ENCODE data around the gene GPD1L.

The GPD1L gene

DNA sequence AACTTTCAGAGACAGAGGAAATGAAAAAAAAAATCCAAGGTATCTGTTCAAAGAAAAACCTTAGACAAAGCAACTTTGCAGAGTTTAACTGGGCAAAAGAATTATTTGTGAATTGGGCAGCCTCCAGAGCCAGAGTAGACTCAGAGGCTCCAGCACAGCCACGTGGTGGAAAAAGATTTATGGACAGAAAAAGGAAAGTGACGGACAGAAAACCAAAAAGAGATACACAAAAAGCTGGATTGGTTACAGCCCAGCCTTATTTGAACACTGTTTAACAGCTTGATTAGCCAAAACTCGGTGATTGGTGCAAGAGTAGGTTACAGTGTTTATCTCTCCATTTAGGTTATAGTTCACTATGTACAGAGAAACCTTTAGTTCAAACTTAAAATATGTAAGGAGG, 23.7 kb upstream of the GPD1L start:
- TF ChIP-seq, protein P1, sequence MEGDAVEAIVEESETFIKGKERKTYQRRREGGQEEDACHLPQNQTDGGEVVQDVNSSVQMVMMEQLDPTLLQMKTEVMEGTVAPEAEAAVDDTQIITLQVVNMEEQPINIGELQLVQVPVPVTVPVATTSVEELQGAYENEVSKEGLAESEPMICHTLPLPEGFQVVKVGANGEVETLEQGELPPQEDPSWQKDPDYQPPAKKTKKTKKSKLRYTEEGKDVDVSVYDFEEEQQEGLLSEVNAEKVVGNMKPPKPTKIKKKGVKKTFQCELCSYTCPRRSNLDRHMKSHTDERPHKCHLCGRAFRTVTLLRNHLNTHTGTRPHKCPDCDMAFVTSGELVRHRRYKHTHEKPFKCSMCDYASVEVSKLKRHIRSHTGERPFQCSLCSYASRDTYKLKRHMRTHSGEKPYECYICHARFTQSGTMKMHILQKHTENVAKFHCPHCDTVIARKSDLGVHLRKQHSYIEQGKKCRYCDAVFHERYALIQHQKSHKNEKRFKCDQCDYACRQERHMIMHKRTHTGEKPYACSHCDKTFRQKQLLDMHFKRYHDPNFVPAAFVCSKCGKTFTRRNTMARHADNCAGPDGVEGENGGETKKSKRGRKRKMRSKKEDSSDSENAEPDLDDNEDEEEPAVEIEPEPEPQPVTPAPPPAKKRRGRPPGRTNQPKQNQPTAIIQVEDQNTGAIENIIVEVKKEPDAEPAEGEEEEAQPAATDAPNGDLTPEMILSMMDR (IDR thresholded peaks at IDR 0.05; ENCODE audit: low read length), result no peak
- no peak for TF ChIP-seq EZH2 (IDR thresholded peaks at IDR 0.05; ENCODE audit: borderline replicate concordance, low read length)

DNA sequence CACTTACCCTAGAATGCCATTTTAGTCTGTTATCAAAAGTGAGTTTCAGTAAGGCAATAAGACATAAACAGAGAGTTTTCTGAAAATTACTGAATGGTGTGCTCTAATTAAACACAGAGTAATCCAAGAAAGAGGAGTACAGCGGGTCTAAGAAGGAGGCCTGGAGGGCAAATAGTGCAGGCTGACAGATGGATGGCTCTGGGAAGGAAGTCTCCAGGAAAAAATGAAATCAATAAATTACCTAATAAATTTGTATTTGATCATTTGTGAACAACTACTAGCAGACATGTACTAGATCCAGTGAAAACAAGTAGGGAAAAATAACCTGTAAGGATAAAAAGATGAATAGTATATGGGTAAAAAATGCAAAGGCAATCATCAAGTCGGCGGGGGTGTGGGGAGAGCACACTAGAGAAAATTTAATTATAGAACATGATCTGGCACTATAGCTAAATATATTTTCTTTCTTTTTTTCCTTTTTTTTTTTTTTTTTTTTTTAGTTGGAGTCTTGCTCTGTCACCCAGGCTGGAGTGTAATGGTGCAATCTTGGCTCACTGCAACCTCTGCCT, 22.6 kb upstream of the GPD1L start:
- Histone ChIP-seq H3K9me2 (ENCODE audit: low read depth, low read length) (no peaks in the 10 kb centered on the region), H3F3A (ENCODE audit: insufficient read depth, low read length) (no peaks in the 10 kb centered on the region), H3K27ac (ENCODE audit: low read depth, low read length, poor library complexity, severe bottlenecking) (no peak overlapping the region), H3K36me3 (ENCODE audit: insufficient read depth, low read length) (no peaks in the 10 kb centered on the region), H3K9me3 (ENCODE audit: low read length) (no peaks in the 10 kb centered on the region; the same call in 1 of the 2 replicates), H3K27me3 (ENCODE audit: insufficient read depth, low read length) (no peaks in the 10 kb centered on the region), H2AFZ (ENCODE audit: low read length) (no peak overlapping the region), H4K20me1 (ENCODE audit: insufficient read depth, low read length) (no peaks in the 10 kb centered on the region), H3K4me3 (ENCODE audit: low read depth, low read length, poor library complexity, severe bottlenecking) (no peak overlapping the region), H3K9ac (ENCODE audit: low read length) (no peak overlapping the region), H3K4me1 (ENCODE audit: insufficient read depth, low read length, severe bottlenecking) (peaks cover 1% of the 10 kb centered on the region), H3K4me2 (ENCODE audit: low read length) (no peak overlapping the region), H3K79me2 (ENCODE audit: insufficient read depth, low read length) (no peaks in the 10 kb centered on the region)
- TF ChIP-seq EZH2 (IDR thresholded peaks at IDR 0.05; ENCODE audit: borderline replicate concordance, low read length), result no peak
- TF ChIP-seq, protein P1 (IDR thresholded peaks at IDR 0.05; ENCODE audit: low read length), result no peak

More for the DNA sequence above, 23.7 kb upstream of the GPD1L start:
- Histone ChIP-seq H3K36me3 (ENCODE audit: insufficient read depth, low read length) (no peaks in the 10 kb centered on the region), H3F3A (ENCODE audit: insufficient read depth, low read length) (no peaks in the 10 kb centered on the region), H3K4me1 (ENCODE audit: insufficient read depth, low read length, severe bottlenecking) (peaks cover 12% of the 10 kb centered on the region), H3K9ac (ENCODE audit: low read length) (no peak overlapping the region), H3K4me3 (ENCODE audit: low read depth, low read length, poor library complexity, severe bottlenecking) (no peak overlapping the region), H2AFZ (ENCODE audit: low read length) (no peak overlapping the region), H3K27ac (ENCODE audit: low read depth, low read length, poor library complexity, severe bottlenecking) (no peak overlapping the region), H3K4me2 (ENCODE audit: low read length) (no peak overlapping the region), H3K9me2 (ENCODE audit: low read depth, low read length) (no peaks in the 10 kb centered on the region), H3K9me3 (ENCODE audit: low read length) (no peaks in the 10 kb centered on the region; the same call in 1 of the 2 replicates), H3K79me2 (ENCODE audit: insufficient read depth, low read length) (no peaks in the 10 kb centered on the region), H3K27me3 (ENCODE audit: insufficient read depth, low read length) (no peaks in the 10 kb centered on the region), H4K20me1 (ENCODE audit: insufficient read depth, low read length) (no peaks in the 10 kb centered on the region)

DNA sequence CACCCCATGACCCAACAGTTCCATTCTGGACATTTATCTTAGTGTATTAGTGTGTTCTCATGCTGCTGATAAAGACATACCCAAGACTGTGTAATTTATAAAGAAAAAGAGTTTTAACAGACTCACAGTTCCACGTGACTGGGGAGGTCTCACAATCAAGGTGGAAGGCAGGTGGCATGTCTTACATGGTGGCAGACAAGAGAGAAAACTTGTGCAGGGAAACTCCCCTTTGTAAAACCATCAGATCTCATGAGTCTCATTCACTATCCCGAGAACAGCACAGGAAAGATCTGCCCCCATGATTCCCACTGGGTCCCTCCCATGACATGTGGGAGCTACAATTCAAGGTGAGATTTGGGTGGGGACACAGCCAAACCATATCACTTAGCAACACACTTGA, 21.6 kb upstream of the GPD1L start:
- H3K79me2 ChIP-seq (ENCODE audit: insufficient read depth, low read length), result no peaks in the 10 kb centered on the region
- no peaks in the 10 kb centered on the region for H4K20me1 ChIP-seq (ENCODE audit: insufficient read depth, low read length)
- no peaks in the 10 kb centered on the region for H3K27me3 ChIP-seq (ENCODE audit: insufficient read depth, low read length)
- peaks cover 3% of the 10 kb centered on the region; the same call in 1 of the 2 replicates for H3K9me3 ChIP-seq (ENCODE audit: low read length)
- H3K4me1 ChIP-seq (ENCODE audit: insufficient read depth, low read length, severe bottlenecking), result no peaks in the 10 kb centered on the region
- no peaks in the 10 kb centered on the region for H3F3A ChIP-seq (ENCODE audit: insufficient read depth, low read length)
- H3K4me2 ChIP-seq (ENCODE audit: low read length), result no peak overlapping the region
- TF ChIP-seq, protein P1 (IDR thresholded peaks at IDR 0.05; ENCODE audit: low read length), result no peak
- TF ChIP-seq EZH2 (IDR thresholded peaks at IDR 0.05; ENCODE audit: borderline replicate concordance, low read length), result no peak
- no peak overlapping the region for H3K9ac ChIP-seq (ENCODE audit: low read length)
- no peaks in the 10 kb centered on the region for H3K9me2 ChIP-seq (ENCODE audit: low read depth, low read length)
- H3K4me3 ChIP-seq (ENCODE audit: low read depth, low read length, poor library complexity, severe bottlenecking), result no peak overlapping the region
- H3K27ac ChIP-seq (ENCODE audit: low read depth, low read length, poor library complexity, severe bottlenecking), result no peak overlapping the region
- H3K36me3 ChIP-seq (ENCODE audit: insufficient read depth, low read length), result no peaks in the 10 kb centered on the region; the same call in 1 of the 2 replicates
- no peak overlapping the region for H2AFZ ChIP-seq (ENCODE audit: low read length)

All from OCI-LY1 (cell line).